T-helper 1 cell (primary cell): ENCODE results near the gene CDH16.
A peak's percentile ranks its signal among the peaks of the same experiment; 100 is the strongest.

ENCODE experiments used
- DNase-seq, 5 donors: peaks; one replicate each; pipeline ENCODE4 v3.0.0-alpha.2; 2012 to 2020

CDH16 gene

GRCh38 chr16:66927918-66928649 is 9.4 kb upstream of the CDH16 start:
- DNase-seq = no peak

GRCh38 chr16:66926961-66927436 is 8.3 kb upstream of the CDH16 start:
- DNase-seq = no peak

- no peak for DNase-seq
Measured at GRCh38 chr16:66926171-66926947, 7.7 kb upstream of the CDH16 start.

GRCh38 chr16:66925322-66925840 is 6.7 kb upstream of the CDH16 start, which contains the start of gene RRAD:
TSS of gene RRAD (minus strand) at chr16:66925535. CDS start at chr16:66925179, 356 bp downstream.
- no peak for DNase-seq

GRCh38 chr16:66924527-66925321 is 6.0 kb upstream of the CDH16 start:
- peak in 3 of 5 donors; percentile 17 to 45 (median 30) for DNase-seq

- no peak for DNase-seq
Measured at GRCh38 chr16:66923866-66924265, 5.2 kb upstream of the CDH16 start.

- no peak for DNase-seq
Measured at GRCh38 chr16:66923247-66923731, 4.6 kb upstream of the CDH16 start.

GRCh38 chr16:66921729-66922450 is 3.2 kb upstream of the CDH16 start:
- no peak for DNase-seq

GRCh38 chr16:66920924-66921680 is 2.4 kb upstream of the CDH16 start:
- no peak for DNase-seq

- DNase-seq = no peak
Measured at GRCh38 chr16:66920299-66920590, 1.6 kb upstream of the CDH16 start.

GRCh38 chr16:66919569-66920298 is 1.0 kb upstream of the CDH16 start:
- DNase-seq = no peak

- DNase-seq = no peak
Measured at GRCh38 chr16:66918355-66918754, 330 bp downstream of the CDH16 start.

- no peak for DNase-seq
Measured at GRCh38 chr16:66917741-66918140, 944 bp downstream of the CDH16 start.

GRCh38 chr16:66916518-66916917 is 2.2 kb downstream of the CDH16 start:
- DNase-seq = no peak

- no peak for DNase-seq
Measured at GRCh38 chr16:66915041-66915440, 3.6 kb downstream of the CDH16 start.

- no peak for DNase-seq
Measured at GRCh38 chr16:66914541-66914940, 4.1 kb downstream of the CDH16 start.

GRCh38 chr16:66913711-66914110 is 5.0 kb downstream of the CDH16 start:
- no peak for DNase-seq

- no peak for DNase-seq
Measured at GRCh38 chr16:66913081-66913480, 5.6 kb downstream of the CDH16 start.

GRCh38 chr16:66911801-66912200 is 6.9 kb downstream of the CDH16 start:
- no peak for DNase-seq

- no peak for DNase-seq
Measured at GRCh38 chr16:66911112-66911511, 7.6 kb downstream of the CDH16 start.
